H1 (cell line): ENCODE results near the gene BABAM2. TPM values are rescaled to one million over a fixed set of nuclear protein-coding genes. Genes with fewer than 3 reads are reported as not detected.

Source experiments
- CTCF ChIA-PET: fragments of 300-600 bp; sonication (Branson Sonifier 250); formaldehyde crosslinking; loops from one replicate; lab custom pipeline; 2021; ENCODE audit not compliant: partially characterized antibody; lab: Charles Lee
- POLR2A ChIA-PET: fragments of 300-600 bp; sonication (Branson Sonifier 250); formaldehyde crosslinking; loops from one replicate; lab custom pipeline; 2021; ENCODE audit warnings: inconsistent platforms; ENCODE audit not compliant: partially characterized antibody; lab: Charles Lee
- DNase-seq, 2 experiments: peaks; one replicate each; pipeline versions ENCODE4 v3.0.0 to v3.0.0-alpha.2; 2010 to 2022; ENCODE audit warnings: low spot score in 2 of 2, low read depth in 1 of 2, mixed read lengths in 1 of 2
- FAIRE-seq: peaks from 2 replicates; lab custom pipeline; 2011; peaks lifted over from hg19 to GRCh38; lab: Jason Lieb, UNC
- H2AFZ ChIP-seq: 2 replicates; pipeline ENCODE4 v1.8.1; 2012; ENCODE audit warnings: low read length, inconsistent platforms
- H2AK5ac ChIP-seq: 2 replicates; pipeline ENCODE4 v1.6.1; 2013; ENCODE audit warnings: low read depth, low read length
- H2BK120ac ChIP-seq: replicated peaks from 2 replicates; pipeline ENCODE3; 2013; ENCODE audit warnings: low read depth, low read length, inconsistent platforms
- H2BK12ac ChIP-seq: 2 replicates; pipeline ENCODE4 v1.6.1; 2013; ENCODE audit warnings: low read depth, low read length
- H2BK15ac ChIP-seq: 2 replicates; pipeline ENCODE4 v1.6.1; 2013; ENCODE audit warnings: low read length
- H2BK20ac ChIP-seq: 2 replicates; pipeline ENCODE4 v1.6.1; 2013; ENCODE audit warnings: low read length
- H2BK5ac ChIP-seq: 2 replicates; pipeline ENCODE4 v1.6.1; 2013; ENCODE audit warnings: low read depth, low read length
- H3K14ac ChIP-seq: 2 replicates; pipeline ENCODE4 v1.6.1; 2013; ENCODE audit warnings: inconsistent platforms; ENCODE audit not compliant: insufficient read length
- H3K18ac ChIP-seq: 2 replicates; pipeline ENCODE4 v1.6.1; 2013; ENCODE audit warnings: low read length; ENCODE audit errors: extremely low read depth
- H3K23ac ChIP-seq: 2 replicates; pipeline ENCODE4 v1.6.1; 2013; ENCODE audit warnings: inconsistent platforms; ENCODE audit not compliant: insufficient read length
- H3K23me2 ChIP-seq: 2 replicates; pipeline ENCODE4 v1.6.1; 2013; ENCODE audit warnings: low read depth, low read length
- H3K27ac ChIP-seq: 2 replicates; pipeline ENCODE4 v1.6.1; 2011; ENCODE audit warnings: low read depth, low read length, inconsistent platforms
- H3K27me3 ChIP-seq, 4 experiments: replicated peaks in 1 of 4; 1 replicate in 1 of 4; 2 replicates in 3 of 4; pipeline versions ENCODE4 v1.6.1 to v1.8.1; 2011 to 2013; ENCODE audit warnings: low read length in 3 of 4, mild to moderate bottlenecking in 3 of 4, inconsistent platforms in 2 of 4, mixed read lengths in 2 of 4, moderate library complexity in 1 of 4; ENCODE audit not compliant: control insufficient read depth in 3 of 4, insufficient read depth in 3 of 4; ENCODE audit errors: extremely low read depth in 1 of 4
- H3K36me3 ChIP-seq, 4 experiments: 2 replicates each; pipeline versions ENCODE4 v1.6.1 to v1.8.1; 2011 to 2013; ENCODE audit warnings: mild to moderate bottlenecking in 4 of 4, low read length in 3 of 4, moderate library complexity in 2 of 4, control low read depth in 1 of 4, inconsistent platforms in 1 of 4; ENCODE audit not compliant: insufficient read depth in 4 of 4, control insufficient read depth in 2 of 4
- H3K4ac ChIP-seq: replicated peaks from 2 replicates; pipeline ENCODE3; 2013; ENCODE audit warnings: low read length, low read depth, mixed read lengths, inconsistent platforms; ENCODE audit not compliant: insufficient read length
- H3K4me1 ChIP-seq, 4 experiments: replicated peaks in 1 of 4; 1 replicate in 1 of 4; 2 replicates in 3 of 4; pipeline versions ENCODE4 v1.6.1 to v1.8.1; 2011 to 2013; ENCODE audit warnings: low read length in 3 of 4, inconsistent platforms in 2 of 4, mixed read lengths in 1 of 4; ENCODE audit not compliant: insufficient read depth in 4 of 4, control insufficient read depth in 3 of 4
- H3K4me2 ChIP-seq, 2 experiments: 2 replicates each; pipeline versions ENCODE4 v1.6.1 to v1.8.1; 2011 to 2013; ENCODE audit warnings: low read depth in 2 of 2, low read length in 2 of 2, control low read depth in 1 of 2, inconsistent platforms in 1 of 2, mild to moderate bottlenecking in 1 of 2; ENCODE audit not compliant: insufficient read depth in 1 of 2
- H3K4me3 ChIP-seq, 4 experiments: fragments of 200-600, 300-600 bp in 1 of 4; sonication (generic), shearing (Covaris generic), sonication (Bioruptor Twin) in 1 of 4; 2 replicates each; pipeline versions ENCODE4 v1.5.1 to v1.8.1; 2011 to 2016; ENCODE audit warnings: low read length in 4 of 4, low read depth in 3 of 4, control low read depth in 2 of 4, inconsistent platforms in 2 of 4, mild to moderate bottlenecking in 2 of 4, mixed read lengths in 1 of 4, moderate library complexity in 1 of 4; ENCODE audit not compliant: insufficient read depth in 2 of 4; ENCODE audit errors: extremely low read depth in 1 of 4
- H3K56ac ChIP-seq: replicated peaks from 2 replicates; pipeline ENCODE3; 2013; ENCODE audit warnings: low read depth, mild to moderate bottlenecking, mixed read lengths, low read length, inconsistent platforms; ENCODE audit not compliant: insufficient read length
- H3K79me1 ChIP-seq: 2 replicates; pipeline ENCODE4 v1.6.1; 2013; ENCODE audit warnings: low read depth, low read length, control low read depth
- H3K79me2 ChIP-seq, 2 experiments: 2 replicates each; pipeline versions ENCODE4 v1.6.1 to v1.8.1; 2012 to 2013; ENCODE audit warnings: low read length in 2 of 2, mild to moderate bottlenecking in 2 of 2, inconsistent platforms in 1 of 2; ENCODE audit not compliant: insufficient read depth in 2 of 2, control insufficient read depth in 1 of 2
- H3K9ac ChIP-seq, 4 experiments: replicated peaks in 1 of 4; 1 replicate in 1 of 4; 2 replicates in 3 of 4; pipeline versions ENCODE4 v1.6.1 to v1.8.1; 2011 to 2013; ENCODE audit warnings: low read depth in 3 of 4, low read length in 3 of 4, control low read depth in 2 of 4, mild to moderate bottlenecking in 2 of 4, moderate library complexity in 2 of 4, inconsistent platforms in 1 of 4; ENCODE audit errors: extremely low read depth in 1 of 4
- H3K9me3 ChIP-seq, 2 experiments: 2 replicates each; pipeline versions ENCODE4 v1.6.1 to v1.8.1; 2012 to 2013; ENCODE audit warnings: mild to moderate bottlenecking in 2 of 2, moderate library complexity in 2 of 2, control low read depth in 1 of 2, inconsistent platforms in 1 of 2, low read depth in 1 of 2, low read length in 1 of 2, mixed read lengths in 1 of 2; ENCODE audit not compliant: insufficient read depth in 2 of 2
- H4K20me1 ChIP-seq, 2 experiments: replicated peaks in 1 of 2; 2 replicates each; pipeline versions ENCODE3 to v1.8.1; 2011 to 2013; ENCODE audit warnings: inconsistent platforms in 2 of 2, low read length in 2 of 2, mild to moderate bottlenecking in 1 of 2; ENCODE audit not compliant: insufficient read depth in 2 of 2, control insufficient read depth in 1 of 2
- H4K5ac ChIP-seq: 2 replicates; pipeline ENCODE4 v1.6.1; 2013; ENCODE audit warnings: low read length, low read depth, mixed read lengths, inconsistent platforms; ENCODE audit not compliant: insufficient read length
- H4K8ac ChIP-seq: 2 replicates; pipeline ENCODE4 v1.8.0; 2013; ENCODE audit warnings: mild to moderate bottlenecking, moderate library complexity, low read length, inconsistent platforms; ENCODE audit not compliant: insufficient read depth; ENCODE audit errors: extremely low read depth
- H4K91ac ChIP-seq: replicated peaks from 2 replicates; pipeline ENCODE3; 2013; ENCODE audit warnings: low read length, mixed read lengths, inconsistent platforms; ENCODE audit not compliant: insufficient read length
- ATF2 ChIP-seq: IDR thresholded peaks from 2 replicates; pipeline ENCODE4 v1.6.1; 2012; ENCODE audit warnings: low read length, inconsistent platforms
- BRCA1 ChIP-seq: IDR thresholded peaks from 2 replicates; pipeline ENCODE4 v1.6.1; 2012; ENCODE audit warnings: low read depth, low read length, improper control_type of control experiment
- CBX8 ChIP-seq: fragments of 300-800, 300-1000 bp; sonication (generic); IDR thresholded peaks from 2 replicates; pipeline ENCODE4 v1.7.1; 2016; ENCODE audit warnings: low read depth, low read length, borderline replicate concordance
- GABPA ChIP-seq: IDR thresholded peaks from 2 replicates; pipeline ENCODE4 v1.6.1; 2011; ENCODE audit warnings: mild to moderate bottlenecking, low read length, moderate library complexity, borderline replicate concordance; ENCODE audit not compliant: insufficient read depth
- JUN ChIP-seq: IDR thresholded peaks from 2 replicates; pipeline ENCODE4 v1.6.1; 2011; ENCODE audit warnings: low read depth, mild to moderate bottlenecking, improper control_type of control experiment, low read length
- PHF8 ChIP-seq: fragments of 200-600 bp; sonication (generic); conservative IDR thresholded peaks from 2 replicates; pipeline ENCODE4 v1.7.1; 2012; ENCODE audit warnings: low read depth, mild to moderate bottlenecking, inconsistent platforms, low read length, moderate library complexity
- RXRA ChIP-seq: IDR thresholded peaks from 2 replicates; pipeline ENCODE4 v1.6.1; 2011; ENCODE audit warnings: low read depth, mild to moderate bottlenecking, low read length, moderate library complexity; ENCODE audit not compliant: insufficient read depth
- SIN3A ChIP-seq, 2 experiments: IDR thresholded peaks in 1 of 2; conservative IDR thresholded peaks in 1 of 2; 2 replicates each; pipeline ENCODE4 v1.6.1; 2011 to 2012; ENCODE audit warnings: low read length in 2 of 2, improper control_type of control experiment in 1 of 2, low read depth in 1 of 2, mild to moderate bottlenecking in 1 of 2
- SUZ12 ChIP-seq: fragments of 200-600 bp; sonication (generic); IDR thresholded peaks from 2 replicates; pipeline ENCODE4 v1.6.1; 2012; ENCODE audit warnings: mild to moderate bottlenecking, inconsistent platforms, low read length, moderate library complexity, mixed read lengths
- TAF1 ChIP-seq: IDR thresholded peaks from 2 replicates; pipeline ENCODE4 v1.6.1; 2011; ENCODE audit warnings: mild to moderate bottlenecking, low read depth, low read length
- WGBS, 2 experiments: shearing (Covaris generic) in 1 of 2; methylation state at CpG; one replicate each; pipeline versions ENCODE4 v1.1.6 to v1.1.7; 2013 to 2015; ENCODE audit warnings: low lambda C conversion rate in 2 of 2, mixed read lengths in 2 of 2, inconsistent platforms in 1 of 2, low coverage in 1 of 2, missing lambda C conversion rate in 1 of 2; ENCODE audit not compliant: insufficient replicate concordance in 2 of 2, insufficient coverage in 1 of 2, insufficient read length in 1 of 2; ENCODE audit errors: extremely low coverage in 1 of 2, missing lambda C conversion rate in 1 of 2; 5-methylcytosine and 5-hydroxymethylcytosine counted together
- polyA plus RNA-seq, 7 experiments: library from polyadenylated mRNA; depleted of rRNA in 3 of 7; stranded (reverse) in 5 of 7; unstranded in 2 of 7; fragments of >200 nt in 5 of 7; fragments of 200-250 nt in 2 of 7; gene quantifications; 1 replicate in 5 of 7; 2 replicates in 1 of 7; 4 replicates in 1 of 7; pipeline versions ENCODE4 v1.2.1 to v1.2.3, GENCODE V29; 2011 to 2013; ENCODE audit warnings: missing spikeins in 2 of 7, mixed read lengths in 2 of 7
- total RNA-seq: library from RNA; stranded (reverse); fragmentation: NEBNext Ultra II Directional; extraction: Animal tissue kit (Norgen Biotek cat#: 25700); gene quantifications from 2 replicates; pipeline ENCODE4 v1.2.1, GENCODE V29; 2021

The BABAM2 gene
- total and polyA plus RNA-seq, 2 of the 8 experiments (the other 6 are each of a cell fraction or from before 2014, with no cell fraction given), result 15.8 to 20.9 TPM

GRCh38 chr2:28377984-28378678 lies 487.6 kb downstream of the BABAM2 start:
- no peak overlapping the region for H3K4me3 ChIP-seq
- TF ChIP-seq BRCA1, result no peak
- TF ChIP-seq CBX8, result no peak
- TF ChIP-seq JUN, result no peak
- TF ChIP-seq PHF8, result no peak
- TF ChIP-seq GABPA, result no peak
- no peak for TF ChIP-seq SUZ12
- TF ChIP-seq ATF2, result no peak
- TF ChIP-seq TAF1, result no peak
- no peak for TF ChIP-seq SIN3A (conservative IDR thresholded peaks at IDR 0.05 in 1 of 2, IDR thresholded peaks at IDR 0.05 in 1 of 2; ENCODE audit: low read depth in 1 of 2, low read length in 2 of 2)
- no peak for TF ChIP-seq RXRA

More at GRCh38 chr2:28377984-28378678, 487.6 kb downstream of the BABAM2 start:
- Histone ChIP-seq H3K56ac (no peak overlapping the region), H2BK120ac (no peak overlapping the region), H4K20me1 (no peaks in the 10 kb centered on the region), H2BK15ac (no peak overlapping the region), H3K9me3 (no peaks in the 10 kb centered on the region), H2BK20ac (no peak overlapping the region), H2AK5ac (no peak overlapping the region), H3K23ac (no peak overlapping the region), H2BK12ac (peak overlapping the region; percentile 80; the same call in 1 of the 2 replicates), H4K91ac (no peak overlapping the region), H3K27me3 (peaks cover 0 to 20% (median 10%) of the 10 kb centered on the region in 4 experiments; a peak in 3 of 7 replicates), H4K5ac (no peak overlapping the region), H3K14ac (no peak overlapping the region), H3K36me3 (no peaks in the 10 kb centered on the region), H3K4ac (peak overlapping the region; percentile 0), H2AFZ (0 out of 2 replicates have a peak overlapping the region, but pooled peaks have one; percentile 80), H3K9ac (no peak overlapping the region), H2BK5ac (peak overlapping the region; percentile 49; the same call in 1 of the 2 replicates), H3K18ac (no peak overlapping the region), H3K4me2 (no peak overlapping the region), H3K27ac (no peak overlapping the region), H3K79me1 (no peaks in the 10 kb centered on the region), H4K8ac (no peak overlapping the region), H3K79me2 (no peaks in the 10 kb centered on the region), H3K4me1 (peaks cover 0 to 3% (median 3%) of the 10 kb centered on the region in 4 experiments; a peak in 2 of 7 replicates), H3K23me2 (no peaks in the 10 kb centered on the region)
- POLR2A ChIA-PET, result interaction anchor here (2.5 kb wide), 1 partner anchor 12 kb away, joined by 8 read pairs; no protein-coding TSS in a partner anchor
- DNase-seq, result no peak
- CTCF ChIA-PET, result interaction anchor here (0.6 to 1.6 kb wide), 7 partner anchors 19 to 451 kb away, joined by 3 to 4 read pairs (median 3); no protein-coding TSS in a partner anchor
- 92% methylated on average over 9 of the region's 9 CpGs; no CpG with 5 or more reads in 1 of the 2 experiments for WGBS, 2 experiments
- FAIRE-seq, result no peak
